H9 (cell line): Measurements from ENCODE around the gene GAMT. TPM values are rescaled to one million over a fixed set of nuclear protein-coding genes. Genes with fewer than 3 reads are reported as not detected.

Experiments used
- DNase-seq: peaks from one replicate; pipeline ENCODE4 v3.0.0-alpha.2; 2017
- H2AFZ ChIP-seq: one replicate; pipeline ENCODE4 v1.6.1; 2013; ENCODE audit warnings: mild to moderate bottlenecking, low read length, control low read depth, moderate library complexity
- H2AK5ac ChIP-seq: 2 replicates; pipeline ENCODE4 v1.6.1; 2013; ENCODE audit warnings: low read length, control low read depth, mixed read lengths; ENCODE audit not compliant: insufficient read length
- H2BK120ac ChIP-seq: one replicate; pipeline ENCODE4 v1.6.1; 2013; ENCODE audit warnings: low read depth, mild to moderate bottlenecking, low read length, control low read depth, inconsistent platforms; ENCODE audit not compliant: poor library complexity, severe bottlenecking
- H2BK12ac ChIP-seq: 2 replicates; pipeline ENCODE4 v1.6.1; 2013; ENCODE audit warnings: low read length, control low read depth, mixed read lengths, low read depth; ENCODE audit not compliant: insufficient read length
- H2BK15ac ChIP-seq: 2 replicates; pipeline ENCODE4 v1.6.1; 2013; ENCODE audit warnings: low read depth, low read length, control low read depth
- H2BK20ac ChIP-seq: one replicate; pipeline ENCODE4 v1.6.1; 2013; ENCODE audit warnings: low read depth, mild to moderate bottlenecking, low read length, control low read depth, inconsistent platforms; ENCODE audit not compliant: poor library complexity, severe bottlenecking
- H2BK5ac ChIP-seq: 2 replicates; pipeline ENCODE4 v1.6.1; 2013; ENCODE audit warnings: low read length, control low read depth, mixed read lengths; ENCODE audit not compliant: insufficient read length
- H3K14ac ChIP-seq: 2 replicates; pipeline ENCODE4 v1.6.1; 2013; ENCODE audit warnings: low read length, control low read depth; ENCODE audit not compliant: insufficient read depth
- H3K18ac ChIP-seq: 2 replicates; pipeline ENCODE4 v1.6.1; 2013; ENCODE audit warnings: low read depth, mild to moderate bottlenecking, mixed read lengths, low read length, control low read depth; ENCODE audit not compliant: insufficient read length
- H3K23ac ChIP-seq: 2 replicates; pipeline ENCODE4 v1.6.1; 2013; ENCODE audit warnings: low read length, control low read depth, mixed read lengths, low read depth; ENCODE audit not compliant: insufficient read length
- H3K23me2 ChIP-seq: 2 replicates; pipeline ENCODE4 v1.6.1; 2013; ENCODE audit warnings: low read depth, mild to moderate bottlenecking, mixed read lengths, low read length, control low read depth; ENCODE audit not compliant: insufficient read length, poor library complexity, severe bottlenecking
- H3K27ac ChIP-seq: 2 replicates; pipeline ENCODE4 v1.5.1; 2013; ENCODE audit warnings: low read length, control low read depth, mixed read lengths, low read depth; ENCODE audit not compliant: insufficient read length
- H3K27me3 ChIP-seq: 2 replicates; pipeline ENCODE4 v1.6.1; 2013; ENCODE audit warnings: low read length, control low read depth, inconsistent platforms; ENCODE audit not compliant: insufficient read depth
- H3K4ac ChIP-seq: 2 replicates; pipeline ENCODE4 v1.6.1; 2013; ENCODE audit warnings: low read depth, mild to moderate bottlenecking, control low read depth, inconsistent platforms, low read length, moderate library complexity
- H3K4me1 ChIP-seq: 2 replicates; pipeline ENCODE4 v1.6.1; 2013; ENCODE audit warnings: low read length, control low read depth, inconsistent platforms; ENCODE audit not compliant: insufficient read depth
- H3K4me2 ChIP-seq: 2 replicates; pipeline ENCODE4 v1.6.1; 2013; ENCODE audit warnings: low read length, control low read depth, mixed read lengths; ENCODE audit not compliant: insufficient read length, insufficient read depth
- H3K56ac ChIP-seq: 2 replicates; pipeline ENCODE4 v1.6.1; 2013; ENCODE audit warnings: low read depth, mild to moderate bottlenecking, mixed read lengths, low read length, control low read depth; ENCODE audit not compliant: insufficient read length
- H3K79me1 ChIP-seq: 2 replicates; pipeline ENCODE4 v1.6.1; 2013; ENCODE audit warnings: low read depth, mild to moderate bottlenecking, moderate library complexity, low read length, control low read depth, inconsistent platforms; ENCODE audit not compliant: insufficient read depth, poor library complexity, severe bottlenecking
- H3K79me2 ChIP-seq: 2 replicates; pipeline ENCODE4 v1.6.1; 2013; ENCODE audit warnings: low read length, control low read depth, inconsistent platforms; ENCODE audit not compliant: insufficient read depth
- H3K9ac ChIP-seq: 2 replicates; pipeline ENCODE4 v1.6.1; 2013; ENCODE audit warnings: low read length, control low read depth, mixed read lengths; ENCODE audit not compliant: insufficient read length; ENCODE audit errors: extremely low read depth
- H3K9me3 ChIP-seq: one replicate; pipeline ENCODE4 v1.6.1; 2013; ENCODE audit warnings: low read depth, low read length, inconsistent platforms; ENCODE audit not compliant: control insufficient read depth
- H3T11ph ChIP-seq: one replicate; pipeline ENCODE4 v1.6.1; 2013; ENCODE audit warnings: mild to moderate bottlenecking, low read length, control low read depth, inconsistent platforms
- H4K20me1 ChIP-seq: one replicate; pipeline ENCODE4 v1.6.1; 2013; ENCODE audit not compliant: control insufficient read depth, insufficient read length, insufficient read depth
- H4K5ac ChIP-seq: 2 replicates; pipeline ENCODE4 v1.6.1; 2013; ENCODE audit warnings: low read depth, mild to moderate bottlenecking, mixed read lengths, low read length, control low read depth; ENCODE audit not compliant: insufficient read length
- H4K8ac ChIP-seq: replicated peaks from 2 replicates; pipeline ENCODE4 v1.6.1; 2013; ENCODE audit warnings: low read length, control low read depth, mixed read lengths, low read depth; ENCODE audit not compliant: insufficient read length
- H4K91ac ChIP-seq: 2 replicates; pipeline ENCODE4 v1.6.1; 2013; ENCODE audit warnings: low read depth, mild to moderate bottlenecking, moderate library complexity, mixed read lengths, low read length, control low read depth; ENCODE audit not compliant: insufficient read length
- H3K27ac Mint-ChIP-seq, 3 experiments: 2 replicates in 2 of 3; 3 replicates in 1 of 3; pipeline ENCODE4 v1.8.0; 2020 to 2021; ENCODE audit warnings: mixed read lengths in 3 of 3, mild to moderate bottlenecking in 1 of 3, moderate library complexity in 1 of 3
- H3K27me3 Mint-ChIP-seq: 2 replicates; pipeline ENCODE4 v1.8.0; 2021; ENCODE audit warnings: low read depth, mild to moderate bottlenecking, moderate library complexity, mixed read lengths
- H3K36me3 Mint-ChIP-seq, 3 experiments: 2 replicates in 2 of 3; 3 replicates in 1 of 3; pipeline ENCODE4 v1.8.0; 2020 to 2021; ENCODE audit warnings: low read depth in 3 of 3, mixed read lengths in 3 of 3; ENCODE audit not compliant: insufficient read depth in 1 of 3
- H3K4me1 Mint-ChIP-seq, 2 experiments: 2 replicates each; pipeline ENCODE4 v1.8.0; 2020; ENCODE audit warnings: mixed read lengths in 2 of 2
- H3K4me3 Mint-ChIP-seq, 2 experiments: 2 replicates in 1 of 2; 3 replicates in 1 of 2; pipeline ENCODE4 v1.8.0; 2020 to 2021; ENCODE audit warnings: mild to moderate bottlenecking in 2 of 2, mixed read lengths in 2 of 2, moderate library complexity in 1 of 2
- H3K9me3 Mint-ChIP-seq, 2 experiments: 2 replicates in 1 of 2; 3 replicates in 1 of 2; pipeline ENCODE4 v1.8.0; 2020; ENCODE audit warnings: mild to moderate bottlenecking in 2 of 2, mixed read lengths in 2 of 2, moderate library complexity in 1 of 2
- CTCF ChIP-seq: fragments of 200-600 bp; sonication (generic); conservative IDR thresholded peaks from 3 replicates; pipeline ENCODE4 v1.8.0; 2021; ENCODE audit warnings: antibody characterized with exemption, mild to moderate bottlenecking
- WGBS: extraction: QIAGEN DNeasy Blood & Tissue Kit; methylation state at CpG from one replicate; pipeline ENCODE4 v1.1.7; 2013; ENCODE audit warnings: missing lambda C conversion rate, low lambda C conversion rate, mixed read lengths; ENCODE audit not compliant: insufficient read length; ENCODE audit errors: extremely low coverage; 5-methylcytosine and 5-hydroxymethylcytosine counted together
- total RNA-seq: library from RNA; stranded (reverse); gene quantifications from 2 replicates; pipeline ENCODE4 v1.2.1, GENCODE V29; 2021

Gene GAMT
- total RNA-seq, 1 experiment from 2014 or later, result 26.6 TPM

- H4K20me1 ChIP-seq, result no peaks in the 10 kb centered on the region
- H3K23me2 ChIP-seq, result peaks cover under 1% of the 10 kb centered on the region
- no peak overlapping the region; a peak in 1 of 7 replicates for H3K27ac Mint-ChIP-seq
- H3K9ac ChIP-seq, result no peak overlapping the region
- no peak overlapping the region for H3K14ac ChIP-seq
- no peaks in the 10 kb centered on the region for H3K79me1 ChIP-seq
- no peak overlapping the region for H4K91ac ChIP-seq
- no peak overlapping the region for H2BK12ac ChIP-seq
- H4K8ac ChIP-seq, result no peak overlapping the region
- H2BK120ac ChIP-seq, result no peak overlapping the region
- H3K4me1 Mint-ChIP-seq, result peaks cover 0 to 3% of the 10 kb centered on the region in 2 experiments; a peak in 2 of 4 replicates
- H3K36me3 Mint-ChIP-seq, result no peaks in the 10 kb centered on the region
- H2BK15ac ChIP-seq, result no peak overlapping the region
- H3K79me2 ChIP-seq, result no peaks in the 10 kb centered on the region
- H3K27me3 ChIP-seq, result no peaks in the 10 kb centered on the region
- H2BK5ac ChIP-seq, result no peak overlapping the region
- no peaks in the 10 kb centered on the region for H3K4me1 ChIP-seq
- no peak overlapping the region for H4K5ac ChIP-seq
- no peak overlapping the region for H3T11ph ChIP-seq
- H2BK20ac ChIP-seq, result no peak overlapping the region
- no peak overlapping the region for H2AK5ac ChIP-seq
- peaks cover 7% of the 10 kb centered on the region for H3K27me3 Mint-ChIP-seq
- H3K9me3 Mint-ChIP-seq, result no peaks in the 10 kb centered on the region
- no peaks in the 10 kb centered on the region for H3K9me3 ChIP-seq
- H3K4me2 ChIP-seq, result no peak overlapping the region
- no peak for DNase-seq
- H2AFZ ChIP-seq, result no peak overlapping the region
- no CpG with 5 or more reads among the region's 18 CpGs for WGBS
- TF ChIP-seq CTCF, result no peak
- H3K56ac ChIP-seq, result no peak overlapping the region
- no peak overlapping the region for H3K23ac ChIP-seq
- no peak overlapping the region for H3K4ac ChIP-seq
- no peak overlapping the region for H3K4me3 Mint-ChIP-seq
- no peak overlapping the region for H3K18ac ChIP-seq
- no peak overlapping the region for H3K27ac ChIP-seq
These were observed 52.1 kb downstream of the GAMT start for GRCh38 chr19:1349211-1349610.

Other genes starting within 250 kb of the GAMT start
- 41.3 and 46.3 TPM in 2 replicates for gene SBNO2, start 227.3 kb downstream of the GAMT start, total RNA-seq
- 74.3 and 75.5 TPM in 2 replicates for gene STK11, start 195.8 kb downstream of the GAMT start, total RNA-seq
- gene CBARP, start 163.5 kb downstream of the GAMT start, total RNA-seq, result 25.6 and 28.4 TPM in 2 replicates
- 179 and 191 TPM in 2 replicates for gene ATP5F1D, start 159.8 kb downstream of the GAMT start, total RNA-seq
- 286 and 300 TPM in 2 replicates for gene MIDN, start 153.0 kb downstream of the GAMT start, total RNA-seq
- 249 and 263 TPM in 2 replicates for gene CIRBP, start 132.2 kb downstream of the GAMT start, total RNA-seq
- gene FAM174C, start 126.0 kb downstream of the GAMT start, total RNA-seq, result 56.4 and 63.0 TPM in 2 replicates
- 14.3 TPM in 2 replicates for gene EFNA2, start 115.7 kb downstream of the GAMT start, total RNA-seq
- 83.7 and 83.9 TPM in 2 replicates for gene NDUFS7, start 17.6 kb downstream of the GAMT start, total RNA-seq
- 255 and 265 TPM in 2 replicates for gene DAZAP1, start 6.0 kb upstream of the GAMT start, total RNA-seq
- 1,628 and 1,677 TPM in 2 replicates for gene RPS15, start 36.9 kb upstream of the GAMT start, total RNA-seq
- 0.68 and 2.0 TPM in 2 replicates for gene APC2, start 48.6 kb upstream of the GAMT start, total RNA-seq
- gene C19orf25, start 77.7 kb upstream of the GAMT start, total RNA-seq, result 30.3 and 36.8 TPM in 2 replicates
- 5.8 and 9.1 TPM in 2 replicates for gene PCSK4, start 88.8 kb upstream of the GAMT start, total RNA-seq
- gene REEP6, start 89.6 kb upstream of the GAMT start, total RNA-seq, result 10.4 and 10.5 TPM in 2 replicates
- 1.4 and 1.5 TPM in 2 replicates for gene ADAMTSL5, start 111.5 kb upstream of the GAMT start, total RNA-seq
- gene PLK5, start 122.5 kb upstream of the GAMT start, total RNA-seq, result 0.50 and 0.57 TPM in 2 replicates
- 70.4 and 75.9 TPM in 2 replicates for gene MEX3D, start 166.8 kb upstream of the GAMT start, total RNA-seq
- 126 and 128 TPM in 2 replicates for gene MBD3, start 191.3 kb upstream of the GAMT start, total RNA-seq
- gene UQCR11, start 203.9 kb upstream of the GAMT start, total RNA-seq, result 166 and 174 TPM in 2 replicates